Stimulated activated CD8-positive, alpha-beta memory T cell treated with anti-CD3 and anti-CD28 coated beads, Interleukin-2, amount 100 ng/mL, for 1 hour (primary cell): Measurements from ENCODE around the gene DAPK1.
"Not testable (repeated sequence)": the region's sequence is repeated elsewhere in the genome, so short reads cannot be mapped to it uniquely, and the experiment has no call there.

ENCODE experiments used
- DNase-seq, 2 donors: peaks; one replicate each; pipeline ENCODE4 v3.0.0-alpha.2; 2020; ENCODE audit warnings: low read depth in 2 of 2

Gene DAPK1

GRCh38 chr9:87542141-87542540 lies 44.5 kb downstream of the DAPK1 start:
- DNase-seq, result no peak

GRCh38 chr9:87543251-87543650 lies 45.6 kb downstream of the DAPK1 start:
- no peak for DNase-seq

- no peak for DNase-seq
Observed at GRCh38 chr9:87545858-87546257, 48.2 kb downstream of the DAPK1 start.

- DNase-seq, result no peak
Observed at GRCh38 chr9:87546704-87547103, 49.0 kb downstream of the DAPK1 start.

- no peak for DNase-seq
Observed at GRCh38 chr9:87547671-87548081, 50.0 kb downstream of the DAPK1 start.

- DNase-seq, result no peak
Observed at GRCh38 chr9:87548159-87548558, 50.5 kb downstream of the DAPK1 start.

DNA sequence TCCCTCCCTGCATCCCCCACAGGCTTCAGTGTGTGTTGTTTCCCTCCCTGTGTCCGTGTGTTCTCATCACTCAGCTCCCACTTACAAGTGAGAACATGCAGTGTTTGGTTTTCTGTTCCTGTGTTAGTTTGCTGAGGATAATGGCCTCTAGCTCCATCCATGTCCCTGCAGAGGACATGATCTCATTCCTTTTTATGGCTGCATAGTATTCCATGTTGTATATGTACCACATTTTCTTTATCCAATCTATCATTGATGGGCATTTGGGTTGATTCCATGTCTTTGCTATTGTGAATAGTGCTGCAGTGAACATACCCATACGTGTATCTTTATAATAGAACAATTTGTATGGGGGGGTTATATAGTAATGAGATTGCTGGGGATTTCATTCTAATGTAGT lies 51.4 kb downstream of the DAPK1 start:
- not testable (repeated sequence) for DNase-seq

GRCh38 chr9:87549791-87550190 lies 52.1 kb downstream of the DAPK1 start:
- DNase-seq, result no peak

DNA sequence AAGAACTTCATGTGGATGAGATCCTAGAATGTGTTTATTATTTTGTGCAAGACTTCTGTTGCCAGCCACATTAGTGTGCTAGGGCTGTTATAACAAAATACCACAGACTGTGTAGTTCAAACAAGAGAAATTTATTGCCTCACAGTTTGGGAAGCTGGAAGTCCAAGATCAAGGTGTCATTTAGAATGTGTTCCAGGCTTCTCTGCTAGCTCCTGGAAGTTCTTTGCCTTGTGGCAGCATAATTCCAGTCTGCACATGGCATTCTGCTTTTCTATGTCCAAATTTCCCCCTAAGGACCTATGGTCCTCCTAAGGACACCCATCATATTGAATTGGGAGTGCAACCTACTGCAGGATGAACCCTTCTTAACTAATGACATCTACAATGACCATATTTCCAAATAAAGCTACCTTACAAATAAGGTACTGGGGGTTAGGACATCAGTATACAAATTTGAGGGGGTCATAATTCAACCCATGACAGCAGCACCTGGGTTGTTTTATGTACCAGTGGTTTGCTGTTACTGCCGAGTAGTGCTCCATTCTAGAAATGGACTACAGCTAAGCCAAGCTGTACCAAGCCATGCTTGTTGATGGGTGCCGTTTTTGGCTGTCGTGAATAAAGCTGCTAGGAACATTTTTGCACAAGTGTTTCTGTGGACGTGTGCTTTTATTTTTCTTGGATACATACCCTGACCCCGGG lies 52.7 kb downstream of the DAPK1 start:
- DNase-seq, result no peak

GRCh38 chr9:87551772-87552217 lies 54.1 kb downstream of the DAPK1 start:
- no peak for DNase-seq

DNA sequence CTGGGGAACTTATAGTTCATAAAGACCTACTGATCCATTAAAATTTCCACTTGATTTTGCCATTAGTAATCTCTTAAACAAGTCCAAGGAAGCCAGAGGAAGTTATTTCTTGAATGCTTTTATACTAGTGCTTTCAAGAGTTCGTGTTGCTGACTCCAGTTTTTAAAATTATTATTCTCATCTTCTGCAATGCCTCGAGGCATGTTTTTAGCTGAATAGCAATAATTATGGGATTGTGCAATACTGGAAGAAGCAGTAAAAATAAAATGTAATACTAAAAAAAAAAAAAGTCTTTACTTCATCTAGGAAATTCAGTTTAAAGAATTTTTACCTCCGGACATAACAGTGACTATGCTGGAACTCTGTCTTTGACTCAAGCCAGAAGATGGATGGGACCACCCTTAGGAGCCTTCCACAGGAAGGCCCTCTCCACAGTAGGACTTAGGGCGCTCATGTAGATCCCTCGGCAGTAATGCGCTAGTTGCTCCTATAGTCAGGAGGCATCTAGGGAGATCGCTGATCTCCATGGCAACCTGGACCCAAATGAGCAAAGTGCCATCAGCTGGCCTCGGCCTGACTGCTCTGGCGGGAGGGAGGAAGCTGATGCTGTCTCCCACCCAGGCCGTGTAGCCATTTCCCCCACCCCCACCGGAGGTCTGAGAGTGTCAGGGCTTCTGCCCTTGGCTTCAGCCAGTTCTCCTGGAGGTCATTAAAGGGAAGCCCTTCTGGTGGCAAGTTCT lies 56.7 kb downstream of the DAPK1 start:
- DNase-seq, result no peak

DNA sequence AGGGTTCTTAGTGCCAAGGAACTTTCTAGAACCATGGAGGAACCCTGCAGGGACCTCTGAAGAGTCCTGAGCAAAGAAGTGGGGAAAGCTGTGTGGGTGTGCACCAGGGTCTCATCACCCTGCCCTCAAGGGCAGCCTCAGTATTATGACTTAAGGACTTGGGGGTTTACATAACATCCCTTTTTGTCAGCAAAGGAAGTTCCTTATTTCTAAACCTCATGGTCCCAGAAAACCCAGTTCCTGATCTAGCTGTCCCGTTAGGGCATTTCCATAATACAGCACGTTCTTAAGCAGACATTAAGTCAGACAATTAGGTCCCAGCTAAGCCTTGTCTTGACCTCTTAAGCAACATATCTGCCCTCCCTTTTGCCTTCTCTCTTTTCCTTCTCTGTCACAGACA lies 57.3 kb downstream of the DAPK1 start:
- DNase-seq, result no peak

DNA sequence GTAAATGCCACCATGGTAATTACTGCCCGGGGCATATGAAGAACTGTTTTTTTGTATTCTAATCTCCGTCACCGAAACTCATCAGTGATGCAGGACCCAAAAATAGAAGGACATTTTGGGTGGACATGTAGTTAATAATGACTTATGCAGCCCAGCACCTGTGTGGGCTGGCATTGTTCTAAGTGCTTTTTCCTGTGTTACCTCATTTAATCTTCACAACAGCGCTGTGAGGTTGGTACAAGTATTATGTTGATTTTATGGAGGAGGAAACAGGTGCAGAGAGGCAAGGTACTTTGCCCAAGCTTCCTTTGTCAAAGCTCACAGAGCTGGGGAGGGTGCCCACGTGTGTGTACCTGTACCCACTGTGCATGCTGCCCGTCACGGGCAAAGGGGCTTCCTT lies 58.4 kb downstream of the DAPK1 start:
- DNase-seq, result no peak

DNA sequence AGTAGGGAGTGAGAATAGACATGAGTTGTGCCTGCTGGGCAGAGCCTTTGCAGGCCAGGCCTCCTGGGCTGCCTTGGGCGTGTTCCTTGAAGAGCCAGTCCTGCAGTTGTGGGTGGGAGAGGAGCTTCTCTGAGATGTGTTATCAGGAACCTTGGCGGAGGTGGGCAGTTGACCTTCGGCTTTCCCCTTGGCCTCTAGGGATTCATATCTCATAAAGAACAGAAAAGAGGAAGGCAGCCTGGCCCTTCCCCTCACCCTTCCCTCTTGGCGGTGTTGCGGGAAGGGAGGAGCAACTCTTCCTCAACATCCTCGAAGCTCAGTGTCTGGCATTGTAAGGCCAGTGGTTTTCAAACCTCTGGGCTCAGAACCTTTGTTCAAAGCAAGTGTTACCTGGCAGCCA lies 59.2 kb downstream of the DAPK1 start:
- no peak for DNase-seq

GRCh38 chr9:87557996-87558395 lies 60.3 kb downstream of the DAPK1 start:
- DNase-seq, result no peak

DNA sequence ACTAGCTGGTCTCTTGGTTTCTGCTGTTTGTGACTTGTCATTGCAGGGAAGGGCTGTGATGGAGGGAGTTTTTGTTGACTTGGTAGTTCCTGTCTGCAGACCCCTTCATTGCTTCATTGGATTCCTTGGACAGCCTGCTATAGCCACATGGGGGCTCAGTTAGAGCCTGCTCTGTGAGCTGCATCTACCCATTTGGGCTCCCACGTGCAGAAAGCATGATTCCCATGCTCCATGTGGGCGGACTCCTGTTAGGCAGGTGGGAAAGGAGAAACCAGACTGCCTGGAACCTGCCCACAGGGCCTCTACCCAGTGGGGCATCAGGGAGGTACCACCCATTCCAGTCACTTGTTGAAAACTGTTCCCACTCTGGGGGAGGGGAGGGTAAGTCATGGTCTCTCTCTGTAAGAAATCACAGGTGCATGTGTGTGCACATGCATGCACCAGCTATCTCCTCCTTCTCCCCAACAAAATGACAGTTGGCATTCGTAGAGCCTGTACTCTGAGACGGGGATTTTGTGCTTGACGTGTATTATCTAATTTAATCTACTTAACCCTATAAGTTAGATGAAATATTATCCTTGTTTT lies 61.0 kb downstream of the DAPK1 start:
- DNase-seq, result no peak

DNA sequence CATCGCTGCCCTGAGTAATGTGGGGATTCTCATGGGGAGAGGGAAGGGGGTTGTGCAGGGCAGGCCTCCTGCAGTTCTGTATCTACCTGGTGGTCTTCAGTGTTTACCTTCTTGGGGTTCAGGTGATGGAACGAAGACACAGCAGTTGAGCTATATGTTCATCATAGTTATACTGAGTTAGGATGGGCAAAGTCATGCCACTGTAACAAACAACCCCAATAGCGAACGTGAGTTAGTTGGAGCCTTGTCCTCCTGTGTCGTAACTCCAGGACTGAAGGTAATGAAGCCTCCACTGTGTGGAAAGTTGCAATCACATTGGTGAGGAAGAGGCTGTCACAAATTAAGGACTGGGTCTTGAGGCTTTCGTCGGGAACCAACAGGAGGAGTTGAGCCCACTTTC lies 64.4 kb downstream of the DAPK1 start:
- no peak for DNase-seq

- no peak for DNase-seq
Observed at GRCh38 chr9:87562530-87563170, 65.0 kb downstream of the DAPK1 start.

GRCh38 chr9:87564111-87564510 lies 66.4 kb downstream of the DAPK1 start:
- no peak for DNase-seq

- DNase-seq, result no peak
Observed at GRCh38 chr9:87564791-87565241, 67.1 kb downstream of the DAPK1 start.

- no peak for DNase-seq
Observed at GRCh38 chr9:87567001-87567400, 69.3 kb downstream of the DAPK1 start.

DNA sequence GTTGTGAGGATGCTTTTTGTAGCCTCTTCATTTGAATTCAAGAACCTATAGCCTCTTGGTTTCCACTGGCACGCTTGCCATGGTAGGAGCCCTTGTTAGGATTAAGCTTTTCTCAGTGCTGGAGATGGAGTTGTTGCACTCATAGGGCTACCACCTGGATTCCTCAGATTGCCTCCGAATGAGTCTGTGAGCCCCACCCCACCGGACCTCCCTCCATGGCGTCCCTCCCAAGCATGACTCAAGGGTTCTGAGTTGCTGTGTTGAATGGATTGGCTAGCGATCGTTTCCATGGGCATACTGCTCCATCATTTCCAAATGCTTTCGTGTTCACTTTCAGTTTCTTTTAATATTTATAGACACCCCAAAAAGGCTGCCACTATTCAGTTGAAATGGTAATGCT lies 69.9 kb downstream of the DAPK1 start:
- no peak for DNase-seq
